Hippocampal formation (tissue), 2 donors: ENCODE results near the gene DGKQ.
A peak's percentile ranks its signal among the peaks of the same experiment; 100 is the strongest.

ENCODE experiments used
- DNase-seq, 2 donors: peaks; one replicate each; lab custom pipeline; 2025; lab: John Stamatoyannopoulos, UW

Gene DGKQ

DNA sequence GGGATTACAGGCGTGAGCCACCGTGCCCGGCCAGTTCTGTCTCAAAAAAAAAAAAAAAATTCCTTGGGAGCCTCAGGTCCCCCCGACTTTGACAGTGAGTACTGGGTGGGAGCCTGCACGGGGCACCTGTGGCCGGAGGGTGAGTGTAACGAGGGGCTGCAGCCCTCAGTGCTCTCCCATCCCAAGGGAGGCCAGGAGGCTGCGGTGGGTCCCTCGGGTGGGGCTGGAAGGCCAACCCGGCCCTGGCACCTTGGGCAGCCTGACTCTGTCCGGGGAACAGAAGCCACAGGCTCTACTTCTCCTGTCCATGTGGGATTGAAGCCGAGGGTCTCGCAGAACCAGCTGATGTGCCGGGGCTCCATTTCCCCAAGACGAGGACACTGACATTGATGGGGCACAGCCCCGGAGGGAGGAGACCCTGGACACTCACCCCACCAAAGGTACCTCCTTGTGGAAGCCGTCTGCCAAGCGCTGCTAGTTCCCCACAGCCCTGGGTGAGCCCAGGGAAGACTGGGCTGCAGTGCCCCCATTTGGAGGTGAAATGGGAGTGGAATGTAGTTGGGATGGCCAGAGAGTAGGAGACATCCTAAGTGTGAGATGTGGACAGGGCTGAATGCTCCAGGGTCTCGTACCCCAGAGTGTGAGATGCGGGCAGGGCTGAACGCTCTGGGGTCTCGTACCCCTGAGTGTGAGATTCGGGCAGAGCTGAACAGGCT, 22.1 kb upstream of the DGKQ start:
- DNase-seq: no peak

DNA sequence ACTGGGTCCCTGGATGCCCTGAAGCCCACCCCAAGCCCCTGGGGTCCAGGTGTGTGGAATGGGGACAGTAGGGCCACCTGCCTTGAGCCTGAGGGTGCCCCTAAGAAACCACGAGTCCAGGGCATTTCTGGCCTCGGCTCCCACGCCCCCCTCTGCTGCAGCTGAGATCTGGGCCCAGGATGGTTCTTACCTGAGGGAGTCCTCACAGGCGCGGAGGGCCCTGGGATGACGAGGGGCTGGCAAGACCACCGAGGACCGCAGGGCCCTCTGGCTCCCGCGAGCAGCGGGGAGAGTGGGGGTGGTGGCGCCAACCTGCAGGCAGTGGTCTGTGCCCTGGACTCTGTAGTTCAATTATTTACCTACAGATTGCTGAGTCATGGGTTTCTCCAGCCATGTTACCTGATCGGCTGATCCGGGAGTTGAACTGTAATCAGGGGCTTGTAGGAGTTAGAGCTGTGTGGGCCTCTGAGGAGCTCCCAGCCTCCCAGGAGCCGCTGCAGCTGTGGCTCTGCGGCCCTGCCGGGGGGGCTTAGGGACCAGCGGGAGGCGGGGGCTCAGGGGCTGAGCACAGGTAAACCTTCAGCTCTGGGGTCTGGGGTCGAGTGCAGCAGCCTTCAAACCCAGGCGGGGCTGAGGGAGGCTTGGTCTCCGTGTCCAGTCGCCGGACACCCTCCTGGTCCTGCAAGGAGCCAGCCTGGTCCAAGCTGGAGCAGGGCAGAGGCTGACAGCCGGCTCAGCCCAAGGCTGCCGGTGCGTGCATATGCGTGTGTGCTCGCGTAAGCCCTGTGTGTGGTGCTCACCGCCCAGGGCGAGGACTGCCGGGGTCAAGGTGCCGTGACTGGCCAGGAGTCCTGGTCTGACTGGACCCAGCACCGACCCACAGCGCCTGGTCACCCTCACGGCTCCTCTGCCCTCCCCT, 20.0 kb upstream of the DGKQ start, which contains the start of gene SLC26A1:
TSS of gene SLC26A1 (minus strand) at position 294 of the 919 bp plus-strand sequence. CDS start 1,701 bp downstream, outside the sequence.
- DNase-seq: no peak

DNA sequence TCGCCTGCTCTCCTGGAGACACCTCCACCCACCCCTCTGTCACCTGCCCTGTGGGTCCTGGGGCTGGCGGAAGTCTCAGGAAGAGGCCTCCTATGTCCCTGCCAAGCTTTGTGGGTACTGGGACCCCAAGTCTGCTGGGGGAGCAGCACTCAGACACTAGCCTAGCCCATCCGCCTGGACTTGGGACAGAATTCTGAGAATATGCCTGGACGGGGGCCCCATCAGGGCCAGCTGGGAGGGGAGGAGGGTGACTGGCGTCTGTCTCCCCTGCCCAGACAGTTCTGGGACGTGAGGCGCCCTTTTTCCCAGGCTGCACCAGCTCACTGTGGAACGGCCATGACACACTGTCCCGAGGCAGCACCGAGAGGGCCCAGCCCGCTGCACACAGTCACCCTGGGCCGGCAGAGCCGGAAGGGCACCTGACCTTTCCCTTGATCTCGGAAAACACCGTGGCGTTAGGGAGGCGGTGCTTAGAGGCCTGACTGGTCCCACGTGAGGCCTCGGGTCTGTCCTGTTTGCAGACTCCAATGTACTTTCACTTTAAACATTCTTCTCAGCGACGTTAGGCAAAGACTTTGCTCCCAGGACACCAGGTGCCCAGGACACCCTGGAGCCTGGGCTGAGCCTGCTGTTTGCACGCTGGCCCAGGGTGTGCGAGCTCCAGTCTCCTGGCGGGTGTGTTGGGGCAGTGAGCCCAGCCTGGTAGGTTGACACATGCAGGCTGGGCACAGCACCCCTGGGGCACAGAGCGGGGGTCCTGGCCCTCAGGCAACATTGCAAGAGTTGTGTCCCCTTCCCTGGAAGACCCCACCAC, 19.1 kb upstream of the DGKQ start:
- DNase-seq: no peak

DNA sequence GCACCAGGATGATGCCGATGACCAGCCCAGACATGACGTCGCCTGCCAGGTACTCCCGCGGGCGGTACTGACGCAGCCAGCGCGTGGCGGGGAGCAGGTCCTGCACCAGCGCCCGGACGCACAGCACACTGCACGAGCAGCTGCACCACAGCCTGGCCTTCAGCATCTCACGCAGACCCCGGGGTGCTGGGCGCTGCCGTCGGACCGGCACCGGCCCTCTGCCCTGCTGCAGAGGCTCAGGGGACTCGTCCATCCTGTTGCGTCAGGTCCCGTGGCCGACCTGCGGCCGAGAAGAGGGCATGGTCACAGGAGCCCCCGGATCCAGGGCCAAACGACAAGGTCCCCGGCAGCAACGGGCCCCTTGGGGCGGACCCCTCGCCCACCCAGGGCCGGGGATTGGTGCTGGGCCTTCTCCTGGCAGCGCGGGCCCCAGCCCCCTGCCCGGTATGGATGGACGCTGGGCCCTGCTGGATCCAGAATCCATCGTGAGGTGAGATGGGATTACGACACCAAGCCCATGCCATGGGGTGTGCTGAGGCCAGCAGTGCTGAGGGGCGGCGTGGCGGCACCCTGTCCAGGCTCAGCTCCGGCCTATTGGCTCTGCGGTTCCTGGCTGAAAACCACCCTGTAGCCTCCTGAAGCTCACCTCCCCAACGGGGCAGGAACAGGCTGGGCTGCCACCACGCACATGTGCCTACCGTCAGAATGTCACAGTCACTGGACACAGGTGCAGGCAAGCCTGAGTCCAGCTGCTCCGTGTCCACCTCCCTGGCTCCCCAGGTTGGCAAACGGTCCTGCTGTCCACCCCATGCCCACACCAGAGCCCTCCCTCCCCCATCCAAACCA, 18.3 kb upstream of the DGKQ start:
- DNase-seq: no peak

DNA sequence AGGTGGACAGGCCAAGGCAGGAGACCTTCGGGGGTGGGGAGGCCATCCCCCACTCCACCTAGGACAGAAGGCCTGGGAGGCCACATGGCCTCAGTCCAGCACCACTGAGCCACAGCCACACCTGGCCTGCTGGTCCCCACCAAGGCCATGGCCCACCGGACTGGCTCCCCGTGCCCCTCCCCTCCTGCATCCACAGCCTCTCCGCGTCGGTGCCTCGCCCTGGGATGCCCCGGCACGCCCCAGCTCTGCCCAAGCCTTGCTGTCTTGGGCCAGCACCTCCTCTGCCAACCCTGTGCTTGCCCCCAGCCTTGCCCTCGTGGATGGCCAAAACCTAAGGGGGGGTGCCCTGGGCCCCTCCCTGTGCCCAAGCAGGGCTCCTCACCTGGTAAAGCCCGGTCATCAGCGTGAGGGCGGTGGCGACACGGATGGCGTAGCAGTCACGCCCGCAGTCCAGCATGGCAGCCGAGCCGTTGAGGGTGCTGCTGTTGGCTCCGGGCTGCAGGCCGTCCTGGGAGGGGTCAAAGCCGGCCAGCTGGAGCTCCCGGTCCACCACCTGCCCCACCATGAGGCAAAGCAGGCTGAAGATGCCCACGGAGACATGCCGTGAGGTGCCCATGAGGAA, 17.5 kb upstream of the DGKQ start:
- no peak for DNase-seq

DNA sequence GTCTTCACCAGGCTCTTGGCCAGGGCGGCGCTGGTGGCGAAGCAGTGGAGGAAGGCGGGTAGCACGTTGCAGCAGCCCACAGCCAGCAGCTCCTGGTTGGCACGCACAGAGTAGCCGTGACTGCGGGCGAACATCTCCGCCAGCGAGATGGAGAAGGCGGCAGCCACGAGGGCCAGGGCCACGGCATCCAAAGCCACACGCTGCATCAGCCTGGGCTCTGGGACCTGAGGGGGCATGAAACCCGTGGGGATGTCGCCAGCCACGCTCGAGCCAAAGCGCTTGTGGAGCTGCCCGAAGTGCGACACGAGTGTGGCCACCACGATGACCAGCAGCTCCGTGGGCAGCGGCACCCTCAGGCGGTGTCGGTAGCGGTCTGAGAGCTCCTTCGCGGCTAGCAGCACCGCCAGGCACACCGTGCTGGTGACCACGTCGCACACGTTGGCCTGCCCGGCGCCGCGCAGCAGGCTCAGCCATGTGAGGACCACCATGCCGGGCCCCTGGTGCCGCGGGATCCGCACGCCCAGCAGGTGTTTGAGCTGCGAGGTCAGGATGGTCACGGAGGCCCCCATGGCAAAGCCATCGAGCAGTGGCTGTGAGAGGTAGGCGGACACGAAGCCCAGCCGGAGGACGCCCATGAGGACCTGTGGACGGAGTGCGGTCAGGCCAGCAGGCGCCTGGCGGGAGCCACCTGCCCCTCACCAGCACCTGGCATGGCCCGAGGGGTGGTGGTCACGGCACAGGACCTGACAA, 16.5 kb upstream of the DGKQ start:
- no peak for DNase-seq

DNA sequence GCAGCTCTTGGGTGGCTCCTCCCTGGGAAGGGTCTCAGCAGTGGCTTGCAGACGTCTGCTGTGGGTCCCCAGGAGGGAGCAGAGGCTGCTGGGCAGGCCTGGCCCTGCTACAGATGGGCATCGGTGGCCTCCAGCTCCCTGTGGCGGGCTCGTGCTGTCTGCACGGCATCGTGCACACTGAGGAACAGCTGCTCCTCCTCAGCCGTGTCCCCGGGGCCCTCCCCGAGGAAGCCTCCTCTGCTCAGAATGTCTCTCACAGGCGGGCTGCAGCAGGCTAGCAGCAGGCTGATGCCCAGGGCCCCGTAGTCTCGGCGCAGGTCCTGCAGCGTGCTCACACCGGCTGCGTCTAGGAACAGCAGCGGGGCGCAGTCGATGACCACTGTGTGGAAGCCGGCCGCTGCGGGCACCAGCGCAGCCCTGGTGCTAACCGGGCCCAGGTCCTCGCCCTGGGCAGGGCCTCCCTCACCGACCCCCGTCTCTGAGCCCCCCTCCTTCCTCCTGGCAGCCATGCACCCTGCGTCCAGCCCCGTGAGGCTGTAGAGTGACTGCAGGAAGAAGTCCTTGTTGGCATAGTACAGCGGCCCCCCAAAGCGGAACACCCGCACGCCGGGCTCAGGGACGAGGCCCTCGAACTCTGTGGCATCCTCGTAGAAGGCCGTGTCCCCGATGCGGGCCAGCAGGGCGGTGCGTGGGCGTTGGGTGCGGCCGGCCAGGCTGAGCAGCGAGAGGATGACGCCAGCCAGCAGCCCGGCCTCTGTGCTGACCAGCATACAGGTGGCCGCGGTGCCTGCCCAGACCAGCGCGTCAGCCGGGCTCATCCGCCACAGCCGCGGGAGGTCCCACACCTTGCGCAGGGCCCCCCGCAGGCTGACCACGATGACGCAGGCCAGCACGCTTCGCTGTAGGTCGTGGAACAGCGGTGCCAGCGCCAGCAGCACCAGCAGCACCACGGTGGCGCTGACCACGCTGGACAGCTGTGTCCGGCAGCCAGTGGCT, 15.7 kb upstream of the DGKQ start:
- DNase-seq: no peak

DNA sequence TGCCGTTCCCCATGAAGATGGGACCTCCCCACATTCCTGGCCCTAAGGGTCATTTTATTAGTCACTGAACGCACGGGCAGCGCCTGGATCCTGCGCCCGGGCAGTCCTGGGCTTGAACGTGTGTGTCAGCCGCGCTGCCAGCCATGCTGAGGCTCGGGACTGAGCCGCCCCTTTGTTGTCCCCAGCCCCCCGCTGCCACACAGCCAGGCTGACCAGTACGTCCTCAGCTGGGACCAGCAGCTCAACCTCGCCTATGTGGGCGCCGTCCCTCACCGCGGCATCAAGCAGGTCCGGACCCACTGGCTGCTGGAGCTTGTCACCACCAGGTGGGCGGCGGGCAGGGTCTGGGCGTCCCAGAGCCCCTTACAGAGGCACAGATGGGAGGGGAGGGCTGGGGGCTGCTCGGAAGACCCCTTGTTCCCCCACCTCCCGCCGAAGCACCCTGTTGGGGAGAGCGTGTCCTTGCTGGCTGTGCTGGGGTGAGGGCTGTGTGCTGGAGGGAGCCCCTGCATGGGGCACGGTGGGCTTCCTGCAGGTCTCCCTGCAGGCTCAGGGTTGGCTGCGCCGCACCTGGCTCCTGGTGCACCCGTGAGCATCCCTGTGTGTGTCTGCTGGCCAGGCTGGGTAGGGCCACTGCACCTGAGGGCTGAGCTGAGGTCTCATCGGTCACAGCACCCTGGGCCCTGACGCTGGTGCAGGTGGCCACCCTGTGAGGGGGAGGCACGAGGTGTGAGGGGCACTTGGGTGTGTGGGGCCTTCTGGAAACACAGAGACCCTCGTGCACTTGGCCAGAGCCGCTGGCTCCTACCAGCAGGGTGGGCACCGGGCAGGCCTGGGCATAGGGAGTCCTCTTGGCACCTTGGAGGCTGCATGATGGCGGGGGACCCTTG, 14.5 kb upstream of the DGKQ start:
- DNase-seq: no peak

DNA sequence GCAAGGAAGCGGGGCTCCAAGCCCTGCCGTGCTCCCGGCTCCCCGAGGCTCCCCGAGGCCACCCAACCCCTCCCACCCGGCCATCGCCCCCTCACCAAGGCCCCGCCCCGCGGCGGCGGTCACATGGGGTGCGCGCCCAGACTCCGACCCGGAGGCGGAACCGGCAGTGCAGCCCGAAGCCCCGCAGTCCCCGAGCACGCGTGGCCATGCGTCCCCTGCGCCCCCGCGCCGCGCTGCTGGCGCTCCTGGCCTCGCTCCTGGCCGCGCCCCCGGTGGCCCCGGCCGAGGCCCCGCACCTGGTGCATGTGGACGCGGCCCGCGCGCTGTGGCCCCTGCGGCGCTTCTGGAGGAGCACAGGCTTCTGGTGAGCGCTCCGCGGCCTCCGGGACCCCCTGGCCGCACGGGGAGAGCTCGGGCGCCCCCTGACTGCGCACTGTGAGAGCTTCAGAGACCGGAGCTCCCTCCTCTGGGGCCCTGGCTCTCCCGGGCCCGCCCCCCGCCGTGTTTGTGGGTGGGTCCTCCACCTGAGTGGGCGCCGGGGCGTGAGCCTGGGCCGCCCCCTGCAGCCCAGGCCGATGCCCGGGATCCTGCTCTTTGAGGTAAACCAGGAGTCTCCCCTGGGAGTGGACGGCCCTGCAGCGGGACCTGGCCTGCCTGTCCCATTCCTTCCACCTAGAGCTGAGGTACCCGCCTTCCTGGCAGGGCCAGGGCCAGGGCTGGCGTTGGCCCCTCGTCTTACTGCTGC, 13.7 kb upstream of the DGKQ start, which contains the start of gene IDUA:
TSS of gene IDUA (plus strand) at position 166 of the 745 bp plus-strand sequence. CDS start at position 207, 41 bp downstream.
- DNase-seq: peak; percentile 49 to 83

DNA sequence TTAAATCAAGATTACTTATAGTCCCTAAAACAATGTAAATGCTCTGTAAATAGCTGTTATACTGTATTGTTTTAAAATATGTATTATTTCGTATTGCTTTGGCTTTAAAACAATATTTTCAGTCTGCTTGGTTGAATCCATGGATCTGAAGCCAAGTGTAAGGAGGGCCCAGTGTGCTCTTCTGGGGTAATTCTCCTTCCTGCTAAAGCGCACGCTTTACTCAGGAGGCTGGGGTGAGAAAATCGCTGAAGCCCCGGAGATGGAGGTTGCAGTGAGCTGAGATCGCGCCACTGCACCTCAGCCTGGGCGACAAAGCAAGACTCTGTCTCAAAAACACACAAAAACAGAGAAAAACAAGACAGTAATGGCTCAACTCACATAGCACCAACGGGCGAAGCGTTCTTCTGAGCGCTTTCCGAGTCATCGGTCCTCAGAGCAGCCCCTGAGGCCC, 13.1 kb upstream of the DGKQ start:
- DNase-seq: no peak

DNA sequence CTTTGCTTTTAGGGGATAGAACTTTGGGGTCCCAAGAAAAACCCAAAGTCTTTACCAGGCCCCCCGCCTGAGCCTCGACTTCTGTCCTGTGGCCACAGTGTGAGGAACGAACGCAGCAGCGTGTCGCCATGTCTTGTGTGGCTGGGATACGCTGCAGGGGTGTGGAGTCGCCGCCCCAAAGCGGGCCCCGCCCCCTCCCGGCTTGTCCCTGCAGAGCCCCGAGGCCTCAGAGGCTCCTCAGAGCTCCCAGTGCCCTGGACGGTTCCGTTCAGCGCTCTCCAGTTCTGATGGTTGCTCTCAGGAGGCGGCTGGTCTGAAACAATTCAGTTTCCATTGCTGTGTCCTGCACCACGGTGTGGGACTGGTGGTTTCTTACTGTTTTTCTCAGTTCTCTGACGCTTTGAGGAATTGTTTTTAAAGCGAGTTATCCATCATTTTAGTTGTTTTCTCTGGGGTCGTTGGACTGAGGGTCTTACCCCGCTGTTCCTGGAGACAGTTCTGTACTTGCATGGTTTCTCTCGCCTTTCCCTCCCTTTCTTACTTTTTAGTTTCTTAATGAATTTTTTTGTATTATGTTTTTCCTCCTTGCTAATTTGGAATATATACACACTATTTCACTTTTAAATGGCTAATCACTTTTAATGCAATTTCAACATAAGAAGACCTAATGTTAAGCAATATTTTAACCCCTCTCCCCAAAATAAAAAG, 11.9 kb upstream of the DGKQ start:
- no peak for DNase-seq

DNA sequence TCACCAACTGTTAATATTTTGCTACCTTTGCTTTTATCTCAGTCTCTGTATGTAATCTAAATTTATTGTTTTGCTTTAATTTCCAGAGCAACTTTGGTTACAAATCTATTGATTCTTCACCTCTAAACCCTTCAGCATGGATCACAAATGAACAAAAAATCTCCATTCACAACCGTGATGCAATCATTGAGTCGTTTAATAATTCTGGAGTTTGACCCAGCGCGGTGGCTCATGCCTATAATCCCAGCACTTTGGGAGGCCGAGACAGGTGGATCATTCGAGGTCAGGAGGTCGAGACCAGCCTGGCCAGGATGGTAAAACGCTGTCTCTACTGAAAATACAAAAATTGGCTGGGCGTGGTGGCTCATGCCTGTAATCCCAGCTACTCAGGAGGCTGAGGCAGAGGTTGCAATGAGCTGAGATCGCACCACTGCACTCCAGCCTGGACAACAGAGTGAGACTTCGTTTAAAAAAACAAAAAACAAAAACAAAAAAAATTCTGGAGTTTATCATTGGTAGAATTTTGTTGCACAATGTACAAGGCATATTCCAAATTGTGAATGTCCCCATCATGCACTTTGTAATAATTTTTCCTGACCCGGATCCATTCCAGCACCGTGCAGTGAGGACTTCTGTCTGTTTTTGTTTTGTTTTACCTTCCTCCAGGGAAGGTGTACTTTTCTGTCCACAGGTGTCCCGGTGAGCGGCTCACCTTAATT, 11.1 kb upstream of the DGKQ start:
- no peak for DNase-seq

DNA sequence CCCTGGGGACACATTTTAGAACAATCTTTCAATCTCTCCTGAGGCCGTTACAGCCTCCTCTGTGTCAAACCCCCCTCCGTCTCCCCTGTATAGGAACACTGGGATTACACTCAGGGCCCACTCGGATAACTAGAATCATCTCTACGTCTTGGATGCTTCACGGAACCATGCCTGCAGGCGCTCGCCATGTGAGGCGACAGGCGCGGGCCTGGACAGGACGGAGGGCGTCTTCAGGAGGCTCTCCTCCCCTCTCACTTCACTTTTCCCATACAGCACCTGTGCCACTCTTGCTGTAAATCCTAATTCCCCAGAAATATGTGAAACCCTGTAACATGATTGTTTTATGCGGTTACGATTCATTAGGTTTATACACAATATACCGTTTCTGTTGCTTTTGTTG, 9.4 kb upstream of the DGKQ start:
- no peak for DNase-seq

DNA sequence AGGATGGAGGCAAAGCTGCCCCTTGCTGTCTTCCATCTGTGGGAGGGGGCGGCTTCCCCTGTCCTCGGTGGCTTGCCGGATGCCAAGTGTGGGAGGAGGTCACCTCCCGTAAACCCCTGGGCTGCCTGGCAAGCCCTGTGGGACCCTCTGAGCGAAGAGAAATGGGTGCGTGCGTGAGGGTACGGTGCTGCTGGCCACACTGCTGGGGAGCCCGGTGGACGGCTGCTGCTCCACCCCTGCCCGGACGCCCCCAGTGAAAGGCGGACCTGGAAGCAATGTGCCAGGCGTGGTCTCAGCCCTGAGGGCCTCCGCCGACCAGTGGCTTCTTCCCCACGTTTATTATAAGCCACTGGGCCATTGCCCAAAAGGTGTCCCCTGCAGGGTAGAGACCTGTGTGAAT, 8.9 kb upstream of the DGKQ start:
- DNase-seq: no peak

DNA sequence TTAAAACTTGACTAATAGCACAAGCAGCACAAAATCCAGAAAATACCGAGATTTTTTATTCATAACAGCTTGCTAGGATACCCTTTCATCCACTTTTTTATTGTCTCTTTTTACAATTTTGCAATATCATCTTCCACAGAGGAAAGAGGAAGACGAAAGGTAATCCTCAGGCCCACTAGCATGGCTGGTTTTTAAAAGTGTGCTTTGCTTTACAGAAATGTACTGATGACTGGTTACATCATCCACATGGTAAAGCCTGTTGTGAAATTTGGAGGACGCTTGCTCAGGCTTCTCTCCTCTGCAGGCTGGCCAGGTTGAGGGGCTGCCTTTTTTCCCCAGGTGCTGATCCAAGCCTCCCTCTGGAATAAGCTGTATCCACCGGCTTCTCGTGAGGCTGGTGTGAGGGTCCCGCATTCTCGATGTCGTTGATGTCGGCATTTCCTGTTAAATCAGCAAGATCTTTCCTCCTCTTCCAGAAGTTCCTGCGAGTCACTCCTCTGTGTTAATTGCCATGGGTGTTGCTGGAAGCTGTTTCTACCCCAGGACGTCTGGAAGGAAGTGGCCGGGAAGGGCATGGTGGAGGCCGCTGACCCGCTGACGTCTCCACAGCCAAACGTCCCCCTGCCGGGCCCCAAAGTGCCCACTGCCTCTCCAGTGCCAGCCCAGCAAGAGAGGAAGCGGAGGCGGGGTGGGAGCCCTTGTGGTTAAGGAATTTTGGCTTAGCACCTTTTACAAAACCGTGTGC, 5.8 kb upstream of the DGKQ start:
- no peak for DNase-seq
